SK-N-SH (cell line): ENCODE results near the gene ETV3L. TPM values are rescaled to one million over a fixed set of nuclear protein-coding genes. Genes with fewer than 3 reads are reported as not detected.

ENCODE experiments used
- CTCF ChIA-PET: fragments of 300-600, 350-600 bp; formaldehyde crosslinking; extraction: SDS; loops from one replicate; lab custom pipeline; 2021; lab: Yijun Ruan, JAX
- POLR2A ChIA-PET: fragments of 350-600 bp; sonication (Branson Sonifier 250); formaldehyde crosslinking; extraction: SDS; loops from one replicate; lab custom pipeline; 2020; ENCODE audit warnings: antibody characterized with exemption, inconsistent platforms; lab: Yijun Ruan, JAX
- DNase-seq: peaks from one replicate; pipeline ENCODE4 v3.0.0; 2012
- H2AFZ ChIP-seq: fragments of 200-600 bp; sonication (generic); 2 replicates; pipeline ENCODE4 v1.8.1; 2016; ENCODE audit warnings: antibody characterized with exemption, mild to moderate bottlenecking, low read depth
- H3F3A ChIP-seq: fragments of 200-600 bp; sonication (generic); replicated peaks from 2 replicates; pipeline ENCODE3; 2016; ENCODE audit warnings: antibody characterized with exemption, mild to moderate bottlenecking; ENCODE audit not compliant: insufficient read depth
- H3K27ac ChIP-seq, 2 experiments: fragments of 200-500 bp in 1 of 2; fragments of 200-600 bp in 1 of 2; sonication (Bioruptor generic) in 1 of 2; sonication (generic), shearing (Covaris generic) in 1 of 2; 2 replicates each; pipeline versions ENCODE4 v1.5.1 to v1.6.1; 2014 to 2016; ENCODE audit warnings: low read depth in 2 of 2, inconsistent platforms in 1 of 2, low read length in 1 of 2, mild to moderate bottlenecking in 1 of 2, mixed read lengths in 1 of 2
- H3K27me3 ChIP-seq: fragments of 200-600 bp; sonication (generic), shearing (Covaris generic); 2 replicates; pipeline ENCODE4 v1.6.1; 2016; ENCODE audit warnings: mixed run types; ENCODE audit not compliant: insufficient read depth
- H3K36me3 ChIP-seq, 2 experiments: fragments of 200-500 bp in 1 of 2; fragments of 200-600 bp in 1 of 2; sonication (Bioruptor generic) in 1 of 2; sonication (generic) in 1 of 2; replicated peaks in 1 of 2; 2 replicates each; pipeline versions ENCODE3 to v1.5.1; 2014 to 2016; ENCODE audit warnings: low read length in 1 of 2, mild to moderate bottlenecking in 1 of 2; ENCODE audit not compliant: insufficient read depth in 2 of 2, control insufficient read depth in 1 of 2
- H3K4me1 ChIP-seq, 2 experiments: fragments of 200-500 bp in 1 of 2; fragments of 200-600 bp in 1 of 2; sonication (Bioruptor generic) in 1 of 2; sonication (generic), shearing (Covaris generic) in 1 of 2; 2 replicates each; pipeline versions ENCODE4 v1.5.1 to v1.6.1; 2014 to 2016; ENCODE audit warnings: low read depth in 1 of 2, low read length in 1 of 2, mixed run types in 1 of 2; ENCODE audit not compliant: insufficient read depth in 2 of 2, control insufficient read depth in 1 of 2
- H3K4me2 ChIP-seq: fragments of 200-600 bp; sonication (generic), shearing (Covaris generic); 2 replicates; pipeline ENCODE4 v1.6.1; 2017; ENCODE audit warnings: mixed run types
- H3K4me3 ChIP-seq, 2 experiments: fragments of 200-500 bp in 1 of 2; fragments of 200-600 bp in 1 of 2; sonication (Bioruptor generic) in 1 of 2; sonication (generic), shearing (Covaris generic) in 1 of 2; 2 replicates each; pipeline versions ENCODE4 v1.5.1 to v1.8.1; 2014 to 2016; ENCODE audit warnings: low read depth in 2 of 2, inconsistent platforms in 1 of 2, low read length in 1 of 2, mild to moderate bottlenecking in 1 of 2, mixed read lengths in 1 of 2, moderate library complexity in 1 of 2
- H3K79me2 ChIP-seq: fragments of 200-600 bp; sonication (generic); 2 replicates; pipeline ENCODE4 v1.8.1; 2017; ENCODE audit warnings: mild to moderate bottlenecking; ENCODE audit not compliant: insufficient read depth
- H3K9ac ChIP-seq: fragments of 200-600 bp; sonication (generic); 2 replicates; pipeline ENCODE4 v1.6.1; 2017; ENCODE audit warnings: mixed run types
- H3K9me2 ChIP-seq: fragments of 200-600 bp; sonication (generic); 2 replicates; pipeline ENCODE4 v1.6.1; 2017; ENCODE audit warnings: mixed run types
- H3K9me3 ChIP-seq: fragments of 200-600 bp; sonication (generic); 2 replicates; pipeline ENCODE4 v1.6.1; 2017; ENCODE audit warnings: mixed run types, mild to moderate bottlenecking, moderate library complexity
- H4K20me1 ChIP-seq: fragments of 200-600 bp; sonication (generic); 2 replicates; pipeline ENCODE4 v1.6.1; 2017; ENCODE audit warnings: mild to moderate bottlenecking, mixed run types; ENCODE audit not compliant: insufficient read depth
- EP300 ChIP-seq, 2 experiments: IDR thresholded peaks; 2 replicates each; pipeline versions ENCODE4 v1.4.0 to v1.6.1; 2012; ENCODE audit warnings: borderline replicate concordance in 1 of 2, low read depth in 1 of 2, low read length in 1 of 2
- EZH2phosphoT487 ChIP-seq: fragments of 200-600 bp; sonication (generic); IDR thresholded peaks from 2 replicates; pipeline ENCODE4 v1.6.1; 2017; ENCODE audit warnings: low read depth, mixed run types, mild to moderate bottlenecking, antibody characterized with exemption, moderate library complexity, borderline replicate concordance
- FOXJ3 ChIP-seq: sonication (generic); formaldehyde crosslinking; IDR thresholded peaks from 2 replicates; pipeline ENCODE4 v1.5.1; 2020; ENCODE audit warnings: mild to moderate bottlenecking, missing genetic modification reagents
- GATA2 ChIP-seq: sonication (generic); formaldehyde crosslinking; IDR thresholded peaks from 2 replicates; pipeline ENCODE4 v1.5.0; 2020; ENCODE audit warnings: mild to moderate bottlenecking, missing genetic modification reagents
- JUND ChIP-seq: IDR thresholded peaks from 2 replicates; pipeline ENCODE4 v1.4.0; 2012
- MEF2A ChIP-seq: IDR thresholded peaks from 2 replicates; pipeline ENCODE4 v1.4.0; 2012; ENCODE audit warnings: low read depth, borderline replicate concordance
- MXI1 ChIP-seq: IDR thresholded peaks from 2 replicates; pipeline ENCODE4 v1.6.1; 2012; ENCODE audit warnings: mild to moderate bottlenecking, low read depth, low read length, improper control_type of control experiment
- NFIC ChIP-seq: IDR thresholded peaks from 2 replicates; pipeline ENCODE4 v1.4.0; 2012; ENCODE audit warnings: borderline replicate concordance
- NRF1 ChIP-seq: IDR thresholded peaks from 2 replicates; pipeline ENCODE4 v1.6.1; 2012; ENCODE audit warnings: low read depth, mild to moderate bottlenecking, low read length
- RFX5 ChIP-seq: IDR thresholded peaks from 2 replicates; pipeline ENCODE4 v1.6.1; 2012; ENCODE audit warnings: mild to moderate bottlenecking, improper control_type of control experiment, low read length
- RXRA ChIP-seq: IDR thresholded peaks from 2 replicates; pipeline ENCODE4 v1.4.0; 2012; ENCODE audit warnings: low read depth, mild to moderate bottlenecking, borderline replicate concordance
- SMC3 ChIP-seq: IDR thresholded peaks from 2 replicates; pipeline ENCODE4 v1.6.1; 2012; ENCODE audit warnings: low read depth, low read length, improper control_type of control experiment
- TAF1 ChIP-seq: IDR thresholded peaks from 2 replicates; pipeline ENCODE4 v1.6.1; 2012; ENCODE audit warnings: low read depth, mild to moderate bottlenecking, low read length, moderate library complexity, borderline replicate concordance
- TCF12 ChIP-seq: IDR thresholded peaks from 2 replicates; pipeline ENCODE4 v1.4.0; 2012
- TEAD4 ChIP-seq: IDR thresholded peaks from 2 replicates; pipeline ENCODE4 v1.4.0; 2012; ENCODE audit warnings: mild to moderate bottlenecking, borderline replicate concordance; ENCODE audit not compliant: insufficient read depth
- YY1 ChIP-seq: IDR thresholded peaks from 2 replicates; pipeline ENCODE4 v1.4.0; 2012; ENCODE audit warnings: low read depth, mild to moderate bottlenecking
- WGBS: methylation state at CpG from one replicate; pipeline ENCODE4 v1.1.6; 2017; ENCODE audit warnings: low lambda C conversion rate; 5-methylcytosine and 5-hydroxymethylcytosine counted together
- polyA plus RNA-seq, 3 experiments: library from polyadenylated mRNA; depleted of rRNA; stranded (reverse); fragments of >200 nt; gene quantifications; 2 replicates each; pipeline ENCODE4 v1.2.3, GENCODE V29; 2012
- TF ChIP-seq, protein P1 (sequence below): fragments of 200-600 bp; sonication (generic); IDR thresholded peaks from 2 replicates; pipeline ENCODE4 v1.6.1; 2017; ENCODE audit warnings: antibody characterized with exemption, mild to moderate bottlenecking, moderate library complexity
- TF ChIP-seq, protein P2 (sequence below): fragments of 150-350 bp; IDR thresholded peaks from 2 replicates; pipeline ENCODE4 v1.6.1; 2017; ENCODE audit warnings: antibody characterized with exemption, low read length, low read depth, borderline replicate concordance
- TF ChIP-seq, protein P3 (sequence below): IDR thresholded peaks from 2 replicates; pipeline ENCODE4 v1.6.1; 2012; ENCODE audit warnings: mild to moderate bottlenecking, low read depth, low read length, moderate library complexity
- TF ChIP-seq, protein P4 (sequence below): IDR thresholded peaks from 2 replicates; pipeline ENCODE4 v1.4.0; 2012; ENCODE audit warnings: low read depth

Gene ETV3L
- polyA plus RNA-seq, 1 of the 3 experiments (the other 2 are of a cell fraction): not detected

DNA sequence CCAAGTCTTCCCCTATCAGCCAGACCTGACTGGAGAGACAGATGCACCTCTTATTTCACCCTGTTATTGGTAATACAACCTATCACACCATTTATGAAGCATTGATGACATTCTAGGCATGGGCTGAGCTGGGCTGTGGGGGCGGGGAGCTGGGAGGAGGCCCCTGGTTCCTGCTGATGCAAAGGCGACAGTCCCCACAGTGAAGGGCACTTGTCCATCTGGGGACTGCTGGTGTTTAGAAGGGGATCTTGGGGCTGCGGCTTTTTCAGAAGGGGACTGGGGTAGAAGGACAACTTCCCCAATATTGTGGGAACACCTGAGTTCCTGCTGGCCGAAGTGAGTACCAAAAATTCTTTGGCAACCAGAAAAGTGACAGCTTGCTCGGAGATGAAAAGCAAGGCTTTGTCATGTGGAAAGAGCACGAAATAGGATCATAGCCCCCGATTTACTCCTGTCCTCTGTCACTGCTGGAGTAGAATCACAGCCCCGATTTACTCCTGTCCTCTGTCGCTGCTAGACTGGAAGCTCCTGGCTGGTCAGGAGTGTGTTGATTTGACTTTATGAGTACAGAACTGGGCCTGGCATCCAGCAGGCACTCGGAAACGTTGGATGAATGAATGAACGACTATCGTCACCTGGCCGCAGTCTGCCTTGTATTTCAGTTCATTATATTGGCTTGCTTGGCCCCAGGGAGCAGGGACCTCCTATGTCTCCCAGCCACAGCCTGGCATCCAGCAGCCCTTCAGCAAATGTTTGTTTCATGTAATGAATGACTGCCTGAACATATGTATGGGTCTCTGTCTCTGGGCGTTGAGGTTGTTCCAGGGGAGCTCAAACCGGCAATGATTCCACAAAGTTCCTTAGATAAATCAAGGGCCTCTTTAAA is 16.5 kb upstream of the ETV3L start:
- DNase-seq: no peak
- no peak for TF ChIP-seq JUND
- no peak for TF ChIP-seq SMC3
- TF ChIP-seq NFIC: no peak
- TF ChIP-seq RFX5: no peak
- no peak for TF ChIP-seq RXRA
- TF ChIP-seq YY1: no peak
- no peak for TF ChIP-seq NRF1
- TF ChIP-seq, protein P1, sequence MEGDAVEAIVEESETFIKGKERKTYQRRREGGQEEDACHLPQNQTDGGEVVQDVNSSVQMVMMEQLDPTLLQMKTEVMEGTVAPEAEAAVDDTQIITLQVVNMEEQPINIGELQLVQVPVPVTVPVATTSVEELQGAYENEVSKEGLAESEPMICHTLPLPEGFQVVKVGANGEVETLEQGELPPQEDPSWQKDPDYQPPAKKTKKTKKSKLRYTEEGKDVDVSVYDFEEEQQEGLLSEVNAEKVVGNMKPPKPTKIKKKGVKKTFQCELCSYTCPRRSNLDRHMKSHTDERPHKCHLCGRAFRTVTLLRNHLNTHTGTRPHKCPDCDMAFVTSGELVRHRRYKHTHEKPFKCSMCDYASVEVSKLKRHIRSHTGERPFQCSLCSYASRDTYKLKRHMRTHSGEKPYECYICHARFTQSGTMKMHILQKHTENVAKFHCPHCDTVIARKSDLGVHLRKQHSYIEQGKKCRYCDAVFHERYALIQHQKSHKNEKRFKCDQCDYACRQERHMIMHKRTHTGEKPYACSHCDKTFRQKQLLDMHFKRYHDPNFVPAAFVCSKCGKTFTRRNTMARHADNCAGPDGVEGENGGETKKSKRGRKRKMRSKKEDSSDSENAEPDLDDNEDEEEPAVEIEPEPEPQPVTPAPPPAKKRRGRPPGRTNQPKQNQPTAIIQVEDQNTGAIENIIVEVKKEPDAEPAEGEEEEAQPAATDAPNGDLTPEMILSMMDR: no peak
- no peak for TF ChIP-seq EZH2phosphoT487
- TF ChIP-seq TEAD4: no peak
- no peak for TF ChIP-seq EP300 (IDR thresholded peaks at IDR 0.05; ENCODE audit: borderline replicate concordance in 1 of 2, low read depth in 1 of 2, low read length in 1 of 2)
- TF ChIP-seq, protein P2, sequence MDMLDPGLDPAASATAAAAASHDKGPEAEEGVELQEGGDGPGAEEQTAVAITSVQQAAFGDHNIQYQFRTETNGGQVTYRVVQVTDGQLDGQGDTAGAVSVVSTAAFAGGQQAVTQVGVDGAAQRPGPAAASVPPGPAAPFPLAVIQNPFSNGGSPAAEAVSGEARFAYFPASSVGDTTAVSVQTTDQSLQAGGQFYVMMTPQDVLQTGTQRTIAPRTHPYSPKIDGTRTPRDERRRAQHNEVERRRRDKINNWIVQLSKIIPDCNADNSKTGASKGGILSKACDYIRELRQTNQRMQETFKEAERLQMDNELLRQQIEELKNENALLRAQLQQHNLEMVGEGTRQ: no peak
- TF ChIP-seq, protein P3, sequence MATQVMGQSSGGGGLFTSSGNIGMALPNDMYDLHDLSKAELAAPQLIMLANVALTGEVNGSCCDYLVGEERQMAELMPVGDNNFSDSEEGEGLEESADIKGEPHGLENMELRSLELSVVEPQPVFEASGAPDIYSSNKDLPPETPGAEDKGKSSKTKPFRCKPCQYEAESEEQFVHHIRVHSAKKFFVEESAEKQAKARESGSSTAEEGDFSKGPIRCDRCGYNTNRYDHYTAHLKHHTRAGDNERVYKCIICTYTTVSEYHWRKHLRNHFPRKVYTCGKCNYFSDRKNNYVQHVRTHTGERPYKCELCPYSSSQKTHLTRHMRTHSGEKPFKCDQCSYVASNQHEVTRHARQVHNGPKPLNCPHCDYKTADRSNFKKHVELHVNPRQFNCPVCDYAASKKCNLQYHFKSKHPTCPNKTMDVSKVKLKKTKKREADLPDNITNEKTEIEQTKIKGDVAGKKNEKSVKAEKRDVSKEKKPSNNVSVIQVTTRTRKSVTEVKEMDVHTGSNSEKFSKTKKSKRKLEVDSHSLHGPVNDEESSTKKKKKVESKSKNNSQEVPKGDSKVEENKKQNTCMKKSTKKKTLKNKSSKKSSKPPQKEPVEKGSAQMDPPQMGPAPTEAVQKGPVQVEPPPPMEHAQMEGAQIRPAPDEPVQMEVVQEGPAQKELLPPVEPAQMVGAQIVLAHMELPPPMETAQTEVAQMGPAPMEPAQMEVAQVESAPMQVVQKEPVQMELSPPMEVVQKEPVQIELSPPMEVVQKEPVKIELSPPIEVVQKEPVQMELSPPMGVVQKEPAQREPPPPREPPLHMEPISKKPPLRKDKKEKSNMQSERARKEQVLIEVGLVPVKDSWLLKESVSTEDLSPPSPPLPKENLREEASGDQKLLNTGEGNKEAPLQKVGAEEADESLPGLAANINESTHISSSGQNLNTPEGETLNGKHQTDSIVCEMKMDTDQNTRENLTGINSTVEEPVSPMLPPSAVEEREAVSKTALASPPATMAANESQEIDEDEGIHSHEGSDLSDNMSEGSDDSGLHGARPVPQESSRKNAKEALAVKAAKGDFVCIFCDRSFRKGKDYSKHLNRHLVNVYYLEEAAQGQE: no peak
- no peak for TF ChIP-seq TAF1
- no peak for TF ChIP-seq TCF12
- TF ChIP-seq, protein P4, sequence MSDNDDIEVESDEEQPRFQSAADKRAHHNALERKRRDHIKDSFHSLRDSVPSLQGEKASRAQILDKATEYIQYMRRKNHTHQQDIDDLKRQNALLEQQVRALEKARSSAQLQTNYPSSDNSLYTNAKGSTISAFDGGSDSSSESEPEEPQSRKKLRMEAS: no peak
- TF ChIP-seq FOXJ3: no peak
- TF ChIP-seq GATA2 (CRISPR knock-in tag): no peak
- no peak for TF ChIP-seq MEF2A
- no peak for TF ChIP-seq MXI1
- H3K4me1 ChIP-seq: no peaks in the 10 kb centered on the region
- H3K79me2 ChIP-seq: no peaks in the 10 kb centered on the region
- no peak overlapping the region for H3K4me2 ChIP-seq
- peaks cover 8% of the 10 kb centered on the region for H3F3A ChIP-seq
- H3K27ac ChIP-seq: no peak overlapping the region
- POLR2A ChIA-PET: no interaction called here
- H3K9me2 ChIP-seq: no peaks in the 10 kb centered on the region
- CTCF ChIA-PET: interaction anchor here (1.5 to 4.7 kb wide), 2 partner anchors 26 to 40 kb away, joined by 6 to 27 read pairs; no protein-coding TSS in a partner anchor
- peaks cover 0 to under 1% of the 10 kb centered on the region in 2 experiments for H3K36me3 ChIP-seq
- no peaks in the 10 kb centered on the region for H3K27me3 ChIP-seq
- no peaks in the 10 kb centered on the region for H3K9me3 ChIP-seq
- H3K9ac ChIP-seq: no peak overlapping the region
- H2AFZ ChIP-seq: no peak overlapping the region
- 69% methylated on average over 12 of the region's 16 CpGs for WGBS
- no peaks in the 10 kb centered on the region for H4K20me1 ChIP-seq
- no peak overlapping the region for H3K4me3 ChIP-seq
